ENCODE data around the gene ANGPTL5.

GRCh38 chr11:101914341-101914737 lies 2.0 kb downstream of the ANGPTL5 start:
- TF ChIP-seq GATA2 (IDR thresholded peaks at IDR 0.05; ENCODE audit: low read depth, low read length) (no peak), GATA3 (IDR thresholded peaks at IDR 0.05; ENCODE audit: low read depth, low read length) (no peak)

All from SH-SY5Y (cell line).